Upper lobe of left lung (tissue), 6 donors: ENCODE measurements around the gene SOX13. TPM values are rescaled to one million over a fixed set of nuclear protein-coding genes. Genes with fewer than 3 reads are reported as not detected.

Experiments
- ATAC-seq, 2 donors: fragments of 200-7000 bp; cut with Tn5 transposase; one replicate each; pipeline ENCODE4 v1.9.1; 2022; ENCODE audit warnings: mild to moderate bottlenecking in 2 of 2, moderate library complexity in 2 of 2; ENCODE audit not compliant: low FRiP score in 2 of 2
- DNase-seq, 2 donors: peaks; one replicate each; pipeline ENCODE4 v3.0.0-alpha.2; 2019 to 2020
- H3K27ac ChIP-seq, 4 donors: fragments of 200-600 bp; sonication (generic); one replicate each; pipeline ENCODE4 v1.5.1; 2016 to 2019
- H3K27me3 ChIP-seq, 4 donors: fragments of 200-600 bp; sonication (generic); one replicate each; pipeline ENCODE4 v1.5.1; 2017 to 2019
- H3K36me3 ChIP-seq, 4 donors: fragments of 200-600 bp; sonication (generic); one replicate each; pipeline ENCODE4 v1.5.1; 2016 to 2019
- H3K4me1 ChIP-seq, 4 donors: fragments of 200-600 bp; sonication (generic); one replicate each; pipeline ENCODE4 v1.5.1; 2018 to 2019
- H3K4me3 ChIP-seq, 4 donors: fragments of 200-600 bp; sonication (generic); one replicate each; pipeline ENCODE4 v1.5.1; 2017 to 2019; ENCODE audit warnings: mild to moderate bottlenecking in 2 of 4, moderate library complexity in 1 of 4
- H3K9me3 ChIP-seq, 4 donors: fragments of 200-600 bp; sonication (generic); one replicate each; pipeline ENCODE4 v1.5.1; 2018 to 2019
- CTCF ChIP-seq, 6 experiments: fragments of 450-650 bp in 4 of 6; fragments of 200-600 bp in 2 of 6; sonication (generic) in 2 of 6; IDR thresholded peaks; one replicate each; pipeline ENCODE4 v1.5.1; 2016 to 2019; ENCODE audit warnings: antibody characterized with exemption in 6 of 6
- EP300 ChIP-seq, 4 donors: sonication (generic); formaldehyde crosslinking; IDR thresholded peaks; one replicate each; pipeline ENCODE4 v1.5.1; 2017; ENCODE audit warnings: antibody characterized with exemption in 4 of 4, control low read depth in 2 of 4
- POLR2A ChIP-seq, 4 donors: fragments of 450-650 bp; IDR thresholded peaks; one replicate each; pipeline ENCODE4 v1.5.1; 2016 to 2017; ENCODE audit warnings: antibody characterized with exemption in 4 of 4, mild to moderate bottlenecking in 2 of 4
- POLR2AphosphoS5 ChIP-seq, 2 donors: sonication (generic); formaldehyde crosslinking; IDR thresholded peaks; one replicate each; pipeline ENCODE4 v1.5.1; 2017; ENCODE audit warnings: antibody characterized with exemption in 2 of 2
- WGBS, 2 donors: methylation state at CpG; one replicate each; pipeline ENCODE4 v1.1.5; 2017 to 2018; 5-methylcytosine and 5-hydroxymethylcytosine counted together
- total RNA-seq, 6 donors: library from RNA; depleted of rRNA in 4 of 6; stranded (reverse); fragments of >200 nt in 4 of 6; gene quantifications; one replicate each; pipeline versions ENCODE4 v1.1.0 to v1.2.1, GENCODE V29; 2016 to 2021
- donor health status: DM: no; HTN: no; CAD: no; lungs with moderate emphysema.
- donor health status: DM: no; HTN: yes; CAD: no; lungs with severe emphysema.

Gene SOX13
- total RNA-seq, 6 donors from 2014 or later: 33.8 to 76.5 (median 63.9) TPM

- no peaks in the 10 kb centered on the region for H3K9me3 ChIP-seq
- H3K27ac ChIP-seq: no peak overlapping the region
- ATAC-seq (no peak), DNase-seq (no peak)
- H3K4me1 ChIP-seq: peaks cover 11 to 22% (median 14%) of the 10 kb centered on the region in 4 donors
- H3K27me3 ChIP-seq: peaks cover 0 to 3% (median 0%) of the 10 kb centered on the region in 4 donors
- WGBS, 2 donors: 90 to 92% methylated on average over 9 to 16 of the region's 16 CpGs
- peaks cover 0 to 3% (median 0%) of the 10 kb centered on the region in 4 donors for H3K36me3 ChIP-seq
- no peak overlapping the region for H3K4me3 ChIP-seq
- TF ChIP-seq EP300 (IDR thresholded peaks at IDR 0.05): no peak
- no peak for TF ChIP-seq POLR2AphosphoS5 (IDR thresholded peaks at IDR 0.05)
- TF ChIP-seq POLR2A (IDR thresholded peaks at IDR 0.05): no peak
- TF ChIP-seq CTCF (IDR thresholded peaks at IDR 0.05): no peak
Measured at GRCh38 chr1:204149635-204150565, 77.0 kb downstream of the SOX13 start.

GRCh38 chr1:204150702-204151551, 78.0 kb downstream of the SOX13 start:
- peaks cover 0 to 1% (median 0%) of the 10 kb centered on the region in 4 donors for H3K36me3 ChIP-seq
- peak overlapping the region in 3 of 4 donors; percentile 52 to 73 (median 73) for H3K27ac ChIP-seq
- peaks cover 0 to 3% (median 0%) of the 10 kb centered on the region in 4 donors for H3K27me3 ChIP-seq
- ATAC-seq: peak in 1 of 2 donors; percentile 15
- H3K4me1 ChIP-seq: peaks cover 11 to 22% (median 14%) of the 10 kb centered on the region in 4 donors
- TF ChIP-seq CTCF (IDR thresholded peaks at IDR 0.05) (peak in 1 of 6 experiments; percentile 9), POLR2AphosphoS5 (IDR thresholded peaks at IDR 0.05) (no peak), EP300 (IDR thresholded peaks at IDR 0.05) (no peak)
- H3K9me3 ChIP-seq: no peaks in the 10 kb centered on the region
- peak overlapping the region; percentile 43 to 81 (median 68) for H3K4me3 ChIP-seq
- DNase-seq: peak in 1 of 2 donors; percentile 58
- 42 to 84% methylated on average over 4 to 33 of the region's 33 CpGs for WGBS, 2 donors

- WGBS, 2 donors: 3% methylated on average over 30 of the region's 94 CpGs; no CpG with 5 or more reads in 1 of the 2 donors
- no peaks in the 10 kb centered on the region for H3K9me3 ChIP-seq
- peak within 1 kb of the TSS; percentile 43 to 81 (median 68) for H3K4me3 ChIP-seq
- H3K27me3 ChIP-seq: peaks cover 0 to 3% (median 0%) of the 10 kb centered on the region in 4 donors
- H3K4me1 ChIP-seq: peaks cover 11 to 22% (median 14%) of the 10 kb centered on the region in 4 donors
- peak; percentile 37 to 92 for DNase-seq
- ATAC-seq: peak in 1 of 2 donors; percentile 80
- TF ChIP-seq POLR2A (IDR thresholded peaks at IDR 0.05) (no peak), POLR2AphosphoS5 (IDR thresholded peaks at IDR 0.05) (peak in 1 of 2 donors; percentile 6), EP300 (IDR thresholded peaks at IDR 0.05) (no peak), CTCF (IDR thresholded peaks at IDR 0.05) (peak in 1 of 6 experiments; percentile 12)
- H3K27ac ChIP-seq: peak within 1 kb of the TSS; percentile 51 to 73 (median 62)
- no peaks in the 10 kb centered on the region for H3K36me3 ChIP-seq
Measured at GRCh38 chr1:204151552-204152309, 78.8 kb downstream of the SOX13 start, which contains the start of gene ETNK2. ETNK2 (minus strand) TSS chr1:204152044; CDS start chr1:204151852, 192 bp downstream.
